Measurements from ENCODE around the gene EFNA4. TPM values are rescaled to one million over a fixed set of nuclear protein-coding genes. Genes with fewer than 3 reads are reported as not detected.

The EFNA4 gene
- total and polyA plus RNA-seq, 3 experiments from 2014 or later, result 3.0 to 3.7 (median 3.4) TPM

DNA sequence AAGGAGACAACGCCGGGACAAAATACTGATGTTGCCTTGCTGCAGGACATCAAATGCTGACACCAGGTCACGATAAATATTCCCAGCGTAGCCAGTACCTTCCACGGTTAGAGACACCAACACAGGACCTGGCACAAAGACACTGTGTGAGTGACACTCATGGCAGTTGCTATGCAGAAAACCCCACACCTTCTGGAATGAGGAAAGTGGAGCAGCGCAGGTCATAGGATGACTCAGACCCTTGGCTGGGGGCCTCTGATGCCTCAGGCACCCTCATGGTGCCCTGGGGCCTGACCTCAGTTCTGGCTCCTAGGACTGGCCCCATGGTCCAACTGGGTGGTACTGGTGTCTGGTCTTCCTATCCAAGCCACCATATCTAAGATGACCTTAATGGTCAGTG is 37.0 kb upstream of the EFNA4 start:
- Histone ChIP-seq H3K4me1 (ENCODE audit: insufficient read depth, low read length) (no peaks in the 10 kb centered on the region), H3K4me3 (ENCODE audit: low read length) (no peak overlapping the region), H3K9me3 (ENCODE audit: low read length) (no peaks in the 10 kb centered on the region), H3K27ac (ENCODE audit: low read depth, low read length) (no peak overlapping the region), H3K27me3 (ENCODE audit: insufficient read depth, low read length, poor library complexity, severe bottlenecking) (no peaks in the 10 kb centered on the region), H3K36me3 (ENCODE audit: insufficient read depth, low read length) (no peaks in the 10 kb centered on the region)
- ChIA-PET CTCF (interaction anchor here (1.6 kb wide), 1 partner anchor 9 kb away, joined by 7 read pairs; no protein-coding TSS in a partner anchor), POLR2A (no interaction called here)
- Mint-ChIP-seq H3K27ac (no peak overlapping the region), H3K9me3 (no peaks in the 10 kb centered on the region), H3K4me1 (peaks cover 0 to 2% (median 0%) of the 10 kb centered on the region in 3 donors), H3K4me3 (no peak overlapping the region), H3K36me3 (no peaks in the 10 kb centered on the region), H3K27me3 (peaks cover 6 to 7% of the 10 kb centered on the region in 2 donors)
- DNase-seq, result no peak

DNA sequence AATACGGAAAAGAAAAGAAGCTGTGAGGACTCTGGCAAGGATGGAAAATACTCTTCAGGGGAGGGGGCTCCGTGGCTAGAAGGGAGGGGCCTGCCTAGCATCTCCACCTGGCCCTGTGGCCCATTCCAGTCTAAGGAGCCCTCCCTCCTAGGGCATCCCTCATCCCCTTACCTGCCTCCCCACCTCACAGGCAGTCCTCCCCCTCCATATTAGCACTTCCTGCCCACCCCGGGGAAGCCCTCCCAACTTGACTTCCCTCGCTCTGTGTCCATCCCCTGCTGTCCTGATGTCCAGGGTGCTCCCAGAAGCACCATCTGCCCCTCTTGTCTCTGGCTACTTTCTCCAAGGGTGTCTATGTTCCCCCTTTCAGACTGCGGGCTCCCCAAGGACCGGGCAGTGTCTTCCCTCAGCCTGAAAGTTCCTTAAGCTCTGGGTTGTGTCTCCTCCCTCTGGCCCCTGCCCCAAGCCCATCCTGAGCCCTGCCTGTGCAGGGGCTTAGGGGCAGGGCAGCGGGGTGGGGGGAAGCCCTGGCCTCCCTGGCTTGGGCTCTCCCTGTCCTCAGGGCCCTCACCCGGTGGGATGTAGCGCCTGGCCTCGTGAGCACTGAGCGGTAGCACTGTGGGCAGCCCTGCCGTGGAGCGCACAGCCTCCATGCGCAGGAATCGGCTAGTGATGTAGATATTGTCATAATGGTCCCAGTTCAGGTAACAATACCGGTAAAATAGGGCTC is 33.9 kb upstream of the EFNA4 start:
- no peaks in the 10 kb centered on the region for H3K27me3 ChIP-seq (ENCODE audit: insufficient read depth, low read length, poor library complexity, severe bottlenecking)
- no peaks in the 10 kb centered on the region for H3K4me1 ChIP-seq (ENCODE audit: insufficient read depth, low read length)
- Mint-ChIP-seq H3K4me1 (no peaks in the 10 kb centered on the region), H3K4me3 (no peak overlapping the region), H3K36me3 (no peaks in the 10 kb centered on the region), H3K27ac (no peak overlapping the region), H3K9me3 (no peaks in the 10 kb centered on the region), H3K27me3 (peaks cover 7 to 9% of the 10 kb centered on the region in 2 donors)
- no peaks in the 10 kb centered on the region for H3K9me3 ChIP-seq (ENCODE audit: low read length)
- POLR2A ChIA-PET, result no interaction called here
- DNase-seq, result no peak
- H3K27ac ChIP-seq (ENCODE audit: low read depth, low read length), result no peak overlapping the region
- CTCF ChIA-PET, result interaction anchor here (0.9 kb wide), 1 partner anchor 9 kb away, joined by 3 read pairs; no protein-coding TSS in a partner anchor
- no peak overlapping the region for H3K4me3 ChIP-seq (ENCODE audit: low read length)
- H3K36me3 ChIP-seq (ENCODE audit: insufficient read depth, low read length), result no peaks in the 10 kb centered on the region

- no peaks in the 10 kb centered on the region for H3K27me3 ChIP-seq (ENCODE audit: insufficient read depth, low read length, poor library complexity, severe bottlenecking)
- no peaks in the 10 kb centered on the region for H3K4me1 ChIP-seq (ENCODE audit: insufficient read depth, low read length)
- ChIA-PET CTCF (interaction anchor here (0.9 kb wide), 1 partner anchor 10 kb away, joined by 3 read pairs; no protein-coding TSS in a partner anchor), POLR2A (no interaction called here)
- DNase-seq, result no peak
- H3K36me3 ChIP-seq (ENCODE audit: insufficient read depth, low read length), result no peaks in the 10 kb centered on the region
- Mint-ChIP-seq H3K27me3 (peaks cover 9 to 10% of the 10 kb centered on the region in 2 donors), H3K27ac (no peak overlapping the region), H3K4me1 (no peaks in the 10 kb centered on the region), H3K9me3 (no peaks in the 10 kb centered on the region), H3K36me3 (no peaks in the 10 kb centered on the region), H3K4me3 (no peak overlapping the region)
- H3K27ac ChIP-seq (ENCODE audit: low read depth, low read length), result no peak overlapping the region
- H3K9me3 ChIP-seq (ENCODE audit: low read length), result no peaks in the 10 kb centered on the region
- no peak overlapping the region for H3K4me3 ChIP-seq (ENCODE audit: low read length)
These were observed 33.2 kb upstream of the EFNA4 start for GRCh38 chr1:155030243-155030795.

GRCh38 chr1:155030899-155031298 is 32.6 kb upstream of the EFNA4 start:
- no peaks in the 10 kb centered on the region for H3K4me1 Mint-ChIP-seq
- H3K27ac Mint-ChIP-seq, result no peak overlapping the region
- no peak for DNase-seq
- H3K9me3 Mint-ChIP-seq, result no peaks in the 10 kb centered on the region
- no peak overlapping the region for H3K4me3 Mint-ChIP-seq
- H3K9me3 ChIP-seq (ENCODE audit: low read length), result no peaks in the 10 kb centered on the region
- no peaks in the 10 kb centered on the region for H3K4me1 ChIP-seq (ENCODE audit: insufficient read depth, low read length)
- H3K27me3 Mint-ChIP-seq, result peaks cover 9 to 10% of the 10 kb centered on the region in 2 donors
- no peaks in the 10 kb centered on the region for H3K36me3 Mint-ChIP-seq
- no peaks in the 10 kb centered on the region for H3K27me3 ChIP-seq (ENCODE audit: insufficient read depth, low read length, poor library complexity, severe bottlenecking)
- H3K27ac ChIP-seq (ENCODE audit: low read depth, low read length), result no peak overlapping the region
- H3K36me3 ChIP-seq (ENCODE audit: insufficient read depth, low read length), result no peaks in the 10 kb centered on the region
- CTCF ChIA-PET, result no interaction called here
- POLR2A ChIA-PET, result no interaction called here
- no peak overlapping the region for H3K4me3 ChIP-seq (ENCODE audit: low read length)

DNA sequence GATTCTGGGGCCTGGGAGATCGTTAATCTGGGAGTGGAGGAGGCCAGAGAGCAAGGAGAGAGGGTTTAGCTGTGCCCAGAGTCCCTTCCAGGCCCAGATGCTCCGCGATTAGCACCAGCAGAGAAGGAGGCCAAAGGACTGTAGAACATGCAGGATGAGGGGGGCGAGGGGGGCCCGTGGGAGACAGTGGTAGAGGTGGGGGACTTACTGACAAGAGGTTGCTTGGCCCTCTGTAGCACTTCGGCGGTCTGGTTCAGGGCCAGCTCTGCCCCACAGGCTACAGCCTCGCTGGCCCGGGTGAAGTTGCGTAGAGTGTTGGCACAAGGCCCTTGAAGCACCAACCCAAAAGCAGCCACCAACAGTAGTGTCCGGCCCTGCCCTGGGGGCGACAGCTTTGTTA is 30.7 kb upstream of the EFNA4 start:
- Mint-ChIP-seq H3K9me3 (no peaks in the 10 kb centered on the region), H3K4me1 (no peaks in the 10 kb centered on the region), H3K4me3 (no peak overlapping the region), H3K27ac (no peak overlapping the region), H3K27me3 (peaks cover 10% of the 10 kb centered on the region in 2 donors), H3K36me3 (no peaks in the 10 kb centered on the region)
- Histone ChIP-seq H3K27me3 (ENCODE audit: insufficient read depth, low read length, poor library complexity, severe bottlenecking) (no peaks in the 10 kb centered on the region), H3K27ac (ENCODE audit: low read depth, low read length) (no peak overlapping the region), H3K36me3 (ENCODE audit: insufficient read depth, low read length) (no peaks in the 10 kb centered on the region), H3K4me3 (ENCODE audit: low read length) (no peak overlapping the region), H3K9me3 (ENCODE audit: low read length) (no peaks in the 10 kb centered on the region), H3K4me1 (ENCODE audit: insufficient read depth, low read length) (no peaks in the 10 kb centered on the region)
- POLR2A ChIA-PET, result no interaction called here
- DNase-seq, result no peak
- CTCF ChIA-PET, result interaction anchor here (1.0 to 2.6 kb wide), 3 partner anchors 12 to 15 kb away, joined by 3 to 13 read pairs (median 6); no protein-coding TSS in a partner anchor

GRCh38 chr1:155033524-155033923 is 30.0 kb upstream of the EFNA4 start, which contains the start of the genes DCST1 and DCST2:
DCST1 (plus strand) TSS chr1:155033824; CDS start chr1:155034037, 213 bp downstream.
DCST2 (minus strand) TSS chr1:155033781; CDS start chr1:155033701, 80 bp downstream.
- Mint-ChIP-seq H3K4me1 (no peaks in the 10 kb centered on the region), H3K27me3 (peaks cover 12 to 15% of the 10 kb centered on the region in 2 donors), H3K27ac (no peak within 1 kb of the TSS), H3K36me3 (no peaks in the 10 kb centered on the region), H3K4me3 (no peak within 1 kb of the TSS), H3K9me3 (no peaks in the 10 kb centered on the region)
- DNase-seq, result no peak
- Histone ChIP-seq H3K36me3 (ENCODE audit: insufficient read depth, low read length) (no peaks in the 10 kb centered on the region), H3K27me3 (ENCODE audit: insufficient read depth, low read length, poor library complexity, severe bottlenecking) (no peaks in the 10 kb centered on the region), H3K27ac (ENCODE audit: low read depth, low read length) (no peak within 1 kb of the TSS), H3K4me1 (ENCODE audit: insufficient read depth, low read length) (no peaks in the 10 kb centered on the region), H3K4me3 (ENCODE audit: low read length) (no peak within 1 kb of the TSS), H3K9me3 (ENCODE audit: low read length) (no peaks in the 10 kb centered on the region)
- POLR2A ChIA-PET, result no interaction called here
- CTCF ChIA-PET, result interaction anchor here (1.0 to 2.6 kb wide), 3 partner anchors 11 to 16 kb away, joined by 3 to 13 read pairs (median 6); no protein-coding TSS in a partner anchor

- no peaks in the 10 kb centered on the region for H3K36me3 ChIP-seq (ENCODE audit: insufficient read depth, low read length)
- no peak for DNase-seq
- H3K4me3 Mint-ChIP-seq, result no peak overlapping the region
- no peaks in the 10 kb centered on the region for H3K27me3 ChIP-seq (ENCODE audit: insufficient read depth, low read length, poor library complexity, severe bottlenecking)
- CTCF ChIA-PET, result interaction anchor here (2.6 kb wide), 1 partner anchor 10 kb away, joined by 13 read pairs; no protein-coding TSS in a partner anchor
- H3K27ac ChIP-seq (ENCODE audit: low read depth, low read length), result no peak overlapping the region
- H3K4me1 Mint-ChIP-seq, result no peaks in the 10 kb centered on the region
- H3K4me3 ChIP-seq (ENCODE audit: low read length), result no peak overlapping the region
- POLR2A ChIA-PET, result no interaction called here
- H3K9me3 ChIP-seq (ENCODE audit: low read length), result no peaks in the 10 kb centered on the region
- H3K27ac Mint-ChIP-seq, result no peak overlapping the region
- no peaks in the 10 kb centered on the region for H3K9me3 Mint-ChIP-seq
- peaks cover 9 to 19% of the 10 kb centered on the region in 2 donors for H3K27me3 Mint-ChIP-seq
- H3K36me3 Mint-ChIP-seq, result no peaks in the 10 kb centered on the region
- H3K4me1 ChIP-seq (ENCODE audit: insufficient read depth, low read length), result no peaks in the 10 kb centered on the region
These were observed 29.0 kb upstream of the EFNA4 start for GRCh38 chr1:155034318-155035208.

Measured in CD8-positive, alpha-beta memory T cell (primary cell).